Fibroblast of lung (primary cell): Measurements from ENCODE around the gene CAPN10.
"Not testable (repeated sequence)": the region's sequence is repeated elsewhere in the genome, so short reads cannot be mapped to it uniquely, and the experiment has no call there.

Source experiments
- CTCF ChIP-seq, 2 donors: IDR thresholded peaks in 1 of 2; conservative IDR thresholded peaks in 1 of 2; 1 replicate in 1 of 2; 2 replicates in 1 of 2; pipeline ENCODE4 v1.5.1; 2011 to 2012; ENCODE audit warnings: low read length in 2 of 2, control low read depth in 1 of 2, inconsistent platforms in 1 of 2, low read depth in 1 of 2, mild to moderate bottlenecking in 1 of 2
- EZH2 ChIP-seq: IDR thresholded peaks from 2 replicates; pipeline ENCODE4 v1.5.1; 2012; ENCODE audit warnings: low read length, control low read depth, mild to moderate bottlenecking; ENCODE audit errors: missing control alignments

GRCh38 chr2:240563231-240563630 lies 23.3 kb upstream of the CAPN10 start:
- not testable (repeated sequence) for TF ChIP-seq CTCF (conservative IDR thresholded peaks at IDR 0.05 in 1 of 2, IDR thresholded peaks at IDR 0.05 in 1 of 2; ENCODE audit: low read depth in 1 of 2, low read length in 2 of 2); EZH2
